Measurements from ENCODE around the gene EML4. TPM values are rescaled to one million over a fixed set of nuclear protein-coding genes. Genes with fewer than 3 reads are reported as not detected.
A peak's percentile ranks its signal among the peaks of the same experiment; 100 is the strongest.

EML4 gene
- total RNA-seq, 1 donor from 2014 or later, result 72.2 TPM

DNA sequence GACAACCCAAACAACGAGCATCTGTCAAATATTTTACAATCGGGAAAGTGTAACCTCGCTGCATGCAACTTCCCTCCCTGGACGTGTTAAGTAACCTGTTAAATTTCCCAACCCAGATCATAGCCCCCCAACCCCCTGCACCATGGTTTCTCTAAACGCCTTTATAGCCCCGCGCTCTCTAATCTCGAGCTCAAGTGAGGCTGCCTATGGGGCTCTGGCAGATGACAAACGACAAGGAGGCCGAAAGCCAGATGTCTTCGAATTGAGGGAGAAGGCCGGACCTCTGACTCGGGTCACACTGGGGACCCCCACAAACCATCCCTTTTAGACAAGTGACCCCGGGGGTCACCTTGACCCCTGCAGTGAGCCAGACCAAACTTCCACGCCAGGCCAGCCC is 191.3 kb downstream of the EML4 start:
- H3K27ac Mint-ChIP-seq (ENCODE audit: unreplicated experiment), result peak overlapping the region; percentile 100
- H3K27me3 Mint-ChIP-seq (ENCODE audit: low read depth), result peaks cover 28% of the 10 kb centered on the region
- no peaks in the 10 kb centered on the region for H3K36me3 Mint-ChIP-seq (ENCODE audit: low read depth)
- peak overlapping the region; percentile 97 for H3K4me3 Mint-ChIP-seq
- DNase-seq (ENCODE audit: low read depth, low spot score), result no peak
- H3K4me1 Mint-ChIP-seq, result peaks cover 41% of the 10 kb centered on the region
- no peaks in the 10 kb centered on the region for H3K9me3 Mint-ChIP-seq
- TF ChIP-seq, protein P1, sequence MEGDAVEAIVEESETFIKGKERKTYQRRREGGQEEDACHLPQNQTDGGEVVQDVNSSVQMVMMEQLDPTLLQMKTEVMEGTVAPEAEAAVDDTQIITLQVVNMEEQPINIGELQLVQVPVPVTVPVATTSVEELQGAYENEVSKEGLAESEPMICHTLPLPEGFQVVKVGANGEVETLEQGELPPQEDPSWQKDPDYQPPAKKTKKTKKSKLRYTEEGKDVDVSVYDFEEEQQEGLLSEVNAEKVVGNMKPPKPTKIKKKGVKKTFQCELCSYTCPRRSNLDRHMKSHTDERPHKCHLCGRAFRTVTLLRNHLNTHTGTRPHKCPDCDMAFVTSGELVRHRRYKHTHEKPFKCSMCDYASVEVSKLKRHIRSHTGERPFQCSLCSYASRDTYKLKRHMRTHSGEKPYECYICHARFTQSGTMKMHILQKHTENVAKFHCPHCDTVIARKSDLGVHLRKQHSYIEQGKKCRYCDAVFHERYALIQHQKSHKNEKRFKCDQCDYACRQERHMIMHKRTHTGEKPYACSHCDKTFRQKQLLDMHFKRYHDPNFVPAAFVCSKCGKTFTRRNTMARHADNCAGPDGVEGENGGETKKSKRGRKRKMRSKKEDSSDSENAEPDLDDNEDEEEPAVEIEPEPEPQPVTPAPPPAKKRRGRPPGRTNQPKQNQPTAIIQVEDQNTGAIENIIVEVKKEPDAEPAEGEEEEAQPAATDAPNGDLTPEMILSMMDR (conservative IDR thresholded peaks at IDR 0.05), result no peak

DNA sequence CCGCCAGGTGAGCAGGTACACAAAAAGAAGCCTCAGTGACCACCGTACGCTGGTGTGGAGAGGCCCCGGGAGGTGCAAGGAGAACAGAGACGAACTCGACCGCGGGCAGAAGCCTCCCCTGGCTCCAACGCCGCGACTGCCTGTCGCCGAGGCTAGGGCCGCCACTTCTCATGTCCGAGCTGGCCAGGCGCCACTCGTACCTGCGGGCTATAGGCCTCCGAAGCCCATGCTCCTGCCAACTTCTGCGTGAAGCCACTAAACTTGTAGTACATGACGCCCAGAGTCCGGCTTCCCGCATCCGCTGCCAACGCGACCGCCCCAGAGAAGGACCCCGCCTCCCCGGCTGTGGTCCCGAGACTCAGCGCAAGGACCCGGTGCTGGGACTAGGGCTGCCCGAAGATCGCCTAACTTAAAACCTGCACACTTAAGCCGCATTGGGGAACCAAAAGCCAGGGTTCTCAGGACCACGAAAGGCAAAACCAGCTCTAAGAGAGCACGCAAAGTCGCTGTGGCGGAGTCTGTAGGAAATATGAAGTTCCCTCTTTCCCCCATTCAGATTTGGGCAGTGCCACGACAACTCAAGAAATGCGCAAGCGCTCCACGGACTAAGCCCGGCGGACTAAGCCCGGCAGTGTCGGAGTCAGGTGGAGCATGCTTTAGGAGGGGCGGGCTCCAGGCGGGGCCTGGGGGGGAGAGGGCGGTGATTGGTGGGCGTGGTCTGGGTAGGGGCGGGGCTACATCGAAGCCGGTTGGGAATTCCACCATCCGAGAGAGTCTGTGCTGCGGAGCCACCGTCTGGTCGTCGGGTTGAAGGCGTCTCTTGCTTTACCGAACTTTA is 192.0 kb downstream of the EML4 start, which contains the start of gene COX7A2L:
COX7A2L (minus strand) TSS at position 328 of the 838 bp plus-strand sequence; CDS start at position 272, 56 bp downstream.
- peak within 1 kb of the TSS; percentile 97 for H3K4me3 Mint-ChIP-seq
- peak within 1 kb of the TSS; percentile 100 for H3K27ac Mint-ChIP-seq (ENCODE audit: unreplicated experiment)

DNA sequence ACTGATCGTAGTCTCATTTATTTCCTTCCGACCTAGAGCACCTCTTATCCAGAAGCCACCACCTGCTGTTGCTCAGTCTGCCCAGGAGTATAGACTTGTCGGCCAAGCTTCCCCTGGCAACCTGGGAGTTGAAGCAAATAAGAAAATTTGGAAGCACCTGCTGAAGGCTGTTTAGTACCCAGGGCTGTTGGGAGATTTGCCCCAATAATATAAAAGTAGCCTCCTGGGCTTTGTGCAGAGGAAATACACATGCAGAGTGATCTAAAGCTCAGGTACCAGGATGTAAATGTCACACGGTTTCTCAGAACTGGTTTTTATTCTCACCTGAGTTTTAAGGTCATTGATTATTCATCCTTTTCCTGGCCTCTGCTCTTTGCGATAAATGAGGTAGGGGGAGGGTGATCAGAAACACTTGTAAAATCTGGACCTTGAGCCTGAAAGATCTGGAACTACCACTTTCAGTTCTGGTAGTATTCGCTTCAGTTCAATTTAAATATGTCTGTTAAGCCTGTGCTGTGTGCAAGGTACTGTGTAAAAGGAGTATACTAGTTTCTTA is 192.7 kb downstream of the EML4 start:
- Mint-ChIP-seq H3K36me3 (ENCODE audit: low read depth) (no peaks in the 10 kb centered on the region), H3K4me3 (peak overlapping the region; percentile 97), H3K4me1 (peaks cover 41% of the 10 kb centered on the region), H3K27me3 (ENCODE audit: low read depth) (peaks cover 34% of the 10 kb centered on the region), H3K27ac (ENCODE audit: unreplicated experiment) (peak overlapping the region; percentile 100), H3K9me3 (no peaks in the 10 kb centered on the region)
- TF ChIP-seq, protein P1 (conservative IDR thresholded peaks at IDR 0.05), result no peak
- DNase-seq (ENCODE audit: low read depth, low spot score), result no peak

More for the DNA sequence above, 192.0 kb downstream of the EML4 start, which contains the start of gene COX7A2L:
- Mint-ChIP-seq H3K4me1 (peaks cover 41% of the 10 kb centered on the region), H3K36me3 (ENCODE audit: low read depth) (no peaks in the 10 kb centered on the region), H3K9me3 (no peaks in the 10 kb centered on the region), H3K27me3 (ENCODE audit: low read depth) (peaks cover 32% of the 10 kb centered on the region)
- TF ChIP-seq, protein P1 (conservative IDR thresholded peaks at IDR 0.05), result no peak
- peak; percentile 97 for DNase-seq (ENCODE audit: low read depth, low spot score)

DNA sequence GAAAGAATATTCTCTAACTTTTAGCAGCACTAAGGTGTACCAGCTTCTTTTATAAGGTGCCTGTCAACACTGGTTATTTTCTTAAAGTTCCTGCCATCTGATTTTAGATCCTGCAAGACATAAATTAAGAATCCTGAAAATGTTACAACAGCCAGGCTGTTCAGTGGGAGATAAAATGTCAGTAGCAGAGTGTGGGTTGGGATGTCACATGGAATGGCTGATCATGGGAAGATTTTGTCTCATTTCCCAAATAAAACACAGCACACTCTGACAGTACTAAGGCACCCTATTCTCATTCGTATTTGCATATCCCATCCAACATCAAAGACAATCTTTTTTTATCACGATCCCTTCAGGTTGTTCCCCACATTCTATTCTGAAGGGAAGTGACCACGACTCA is 194.3 kb downstream of the EML4 start:
- Mint-ChIP-seq H3K36me3 (ENCODE audit: low read depth) (no peaks in the 10 kb centered on the region), H3K9me3 (no peaks in the 10 kb centered on the region), H3K27me3 (ENCODE audit: low read depth) (peaks cover 44% of the 10 kb centered on the region), H3K27ac (ENCODE audit: unreplicated experiment) (no peak overlapping the region), H3K4me1 (peaks cover 34% of the 10 kb centered on the region), H3K4me3 (no peak overlapping the region)
- DNase-seq (ENCODE audit: low read depth, low spot score), result no peak
- TF ChIP-seq, protein P1 (conservative IDR thresholded peaks at IDR 0.05), result no peak

DNA sequence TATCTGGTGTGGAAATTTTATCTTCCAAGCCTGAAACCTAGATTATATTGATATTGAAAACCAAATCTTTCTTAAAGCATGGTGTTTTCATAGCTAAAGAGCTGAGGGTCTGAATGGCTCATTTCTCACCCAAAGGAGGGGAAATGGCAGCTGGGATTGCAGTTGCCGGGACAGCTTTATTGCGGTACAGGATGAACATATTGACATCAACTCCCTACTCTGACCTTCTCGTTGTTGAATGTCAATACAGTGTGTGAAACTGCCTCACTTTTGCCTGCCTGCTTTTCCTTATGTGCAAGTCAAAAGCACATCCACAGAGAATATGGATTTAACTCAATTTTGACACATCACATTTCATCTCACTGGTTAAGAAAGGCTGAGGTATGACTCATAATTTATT is 195.5 kb downstream of the EML4 start:
- TF ChIP-seq, protein P1 (conservative IDR thresholded peaks at IDR 0.05), result no peak
- Mint-ChIP-seq H3K4me3 (no peak overlapping the region), H3K9me3 (no peaks in the 10 kb centered on the region), H3K4me1 (peaks cover 27% of the 10 kb centered on the region), H3K36me3 (ENCODE audit: low read depth) (no peaks in the 10 kb centered on the region), H3K27me3 (ENCODE audit: low read depth) (peaks cover 45% of the 10 kb centered on the region), H3K27ac (ENCODE audit: unreplicated experiment) (no peak overlapping the region)
- DNase-seq (ENCODE audit: low read depth, low spot score), result no peak
